H1 (cell line): ENCODE measurements around the gene STK11. TPM values are rescaled to one million over a fixed set of nuclear protein-coding genes. Genes with fewer than 3 reads are reported as not detected.

Experiments used
- CTCF ChIA-PET: fragments of 300-600 bp; sonication (Branson Sonifier 250); formaldehyde crosslinking; loops from one replicate; lab custom pipeline; 2021; ENCODE audit not compliant: partially characterized antibody; lab: Charles Lee
- POLR2A ChIA-PET: fragments of 300-600 bp; sonication (Branson Sonifier 250); formaldehyde crosslinking; loops from one replicate; lab custom pipeline; 2021; ENCODE audit warnings: inconsistent platforms; ENCODE audit not compliant: partially characterized antibody; lab: Charles Lee
- DNase-seq, 2 experiments: peaks; one replicate each; pipeline versions ENCODE4 v3.0.0 to v3.0.0-alpha.2; 2010 to 2022; ENCODE audit warnings: low spot score in 2 of 2, low read depth in 1 of 2, mixed read lengths in 1 of 2
- FAIRE-seq: peaks from 2 replicates; lab custom pipeline; 2011; peaks lifted over from hg19 to GRCh38; lab: Jason Lieb, UNC
- H2AFZ ChIP-seq: 2 replicates; pipeline ENCODE4 v1.8.1; 2012; ENCODE audit warnings: low read length, inconsistent platforms
- H2AK5ac ChIP-seq: 2 replicates; pipeline ENCODE4 v1.6.1; 2013; ENCODE audit warnings: low read depth, low read length
- H2BK120ac ChIP-seq: replicated peaks from 2 replicates; pipeline ENCODE3; 2013; ENCODE audit warnings: low read depth, low read length, inconsistent platforms
- H2BK12ac ChIP-seq: 2 replicates; pipeline ENCODE4 v1.6.1; 2013; ENCODE audit warnings: low read depth, low read length
- H2BK15ac ChIP-seq: 2 replicates; pipeline ENCODE4 v1.6.1; 2013; ENCODE audit warnings: low read length
- H2BK20ac ChIP-seq: 2 replicates; pipeline ENCODE4 v1.6.1; 2013; ENCODE audit warnings: low read length
- H2BK5ac ChIP-seq: 2 replicates; pipeline ENCODE4 v1.6.1; 2013; ENCODE audit warnings: low read depth, low read length
- H3K14ac ChIP-seq: 2 replicates; pipeline ENCODE4 v1.6.1; 2013; ENCODE audit warnings: inconsistent platforms; ENCODE audit not compliant: insufficient read length
- H3K18ac ChIP-seq: 2 replicates; pipeline ENCODE4 v1.6.1; 2013; ENCODE audit warnings: low read length; ENCODE audit errors: extremely low read depth
- H3K23ac ChIP-seq: 2 replicates; pipeline ENCODE4 v1.6.1; 2013; ENCODE audit warnings: inconsistent platforms; ENCODE audit not compliant: insufficient read length
- H3K23me2 ChIP-seq: 2 replicates; pipeline ENCODE4 v1.6.1; 2013; ENCODE audit warnings: low read depth, low read length
- H3K27ac ChIP-seq: 2 replicates; pipeline ENCODE4 v1.6.1; 2011; ENCODE audit warnings: low read depth, low read length, inconsistent platforms
- H3K27me3 ChIP-seq, 4 experiments: replicated peaks in 1 of 4; 1 replicate in 1 of 4; 2 replicates in 3 of 4; pipeline versions ENCODE4 v1.6.1 to v1.8.1; 2011 to 2013; ENCODE audit warnings: low read length in 3 of 4, mild to moderate bottlenecking in 3 of 4, inconsistent platforms in 2 of 4, mixed read lengths in 2 of 4, moderate library complexity in 1 of 4; ENCODE audit not compliant: control insufficient read depth in 3 of 4, insufficient read depth in 3 of 4; ENCODE audit errors: extremely low read depth in 1 of 4
- H3K36me3 ChIP-seq, 4 experiments: 2 replicates each; pipeline versions ENCODE4 v1.6.1 to v1.8.1; 2011 to 2013; ENCODE audit warnings: mild to moderate bottlenecking in 4 of 4, low read length in 3 of 4, moderate library complexity in 2 of 4, control low read depth in 1 of 4, inconsistent platforms in 1 of 4; ENCODE audit not compliant: insufficient read depth in 4 of 4, control insufficient read depth in 2 of 4
- H3K4ac ChIP-seq: replicated peaks from 2 replicates; pipeline ENCODE3; 2013; ENCODE audit warnings: low read length, low read depth, mixed read lengths, inconsistent platforms; ENCODE audit not compliant: insufficient read length
- H3K4me1 ChIP-seq, 4 experiments: replicated peaks in 1 of 4; 1 replicate in 1 of 4; 2 replicates in 3 of 4; pipeline versions ENCODE4 v1.6.1 to v1.8.1; 2011 to 2013; ENCODE audit warnings: low read length in 3 of 4, inconsistent platforms in 2 of 4, mixed read lengths in 1 of 4; ENCODE audit not compliant: insufficient read depth in 4 of 4, control insufficient read depth in 3 of 4
- H3K4me2 ChIP-seq, 2 experiments: 2 replicates each; pipeline versions ENCODE4 v1.6.1 to v1.8.1; 2011 to 2013; ENCODE audit warnings: low read depth in 2 of 2, low read length in 2 of 2, control low read depth in 1 of 2, inconsistent platforms in 1 of 2, mild to moderate bottlenecking in 1 of 2; ENCODE audit not compliant: insufficient read depth in 1 of 2
- H3K4me3 ChIP-seq, 4 experiments: fragments of 200-600, 300-600 bp in 1 of 4; sonication (generic), shearing (Covaris generic), sonication (Bioruptor Twin) in 1 of 4; 2 replicates each; pipeline versions ENCODE4 v1.5.1 to v1.8.1; 2011 to 2016; ENCODE audit warnings: low read length in 4 of 4, low read depth in 3 of 4, control low read depth in 2 of 4, inconsistent platforms in 2 of 4, mild to moderate bottlenecking in 2 of 4, mixed read lengths in 1 of 4, moderate library complexity in 1 of 4; ENCODE audit not compliant: insufficient read depth in 2 of 4; ENCODE audit errors: extremely low read depth in 1 of 4
- H3K56ac ChIP-seq: replicated peaks from 2 replicates; pipeline ENCODE3; 2013; ENCODE audit warnings: low read depth, mild to moderate bottlenecking, mixed read lengths, low read length, inconsistent platforms; ENCODE audit not compliant: insufficient read length
- H3K79me1 ChIP-seq: 2 replicates; pipeline ENCODE4 v1.6.1; 2013; ENCODE audit warnings: low read depth, low read length, control low read depth
- H3K79me2 ChIP-seq, 2 experiments: 2 replicates each; pipeline versions ENCODE4 v1.6.1 to v1.8.1; 2012 to 2013; ENCODE audit warnings: low read length in 2 of 2, mild to moderate bottlenecking in 2 of 2, inconsistent platforms in 1 of 2; ENCODE audit not compliant: insufficient read depth in 2 of 2, control insufficient read depth in 1 of 2
- H3K9ac ChIP-seq, 4 experiments: replicated peaks in 1 of 4; 1 replicate in 1 of 4; 2 replicates in 3 of 4; pipeline versions ENCODE4 v1.6.1 to v1.8.1; 2011 to 2013; ENCODE audit warnings: low read depth in 3 of 4, low read length in 3 of 4, control low read depth in 2 of 4, mild to moderate bottlenecking in 2 of 4, moderate library complexity in 2 of 4, inconsistent platforms in 1 of 4; ENCODE audit errors: extremely low read depth in 1 of 4
- H3K9me3 ChIP-seq, 2 experiments: 2 replicates each; pipeline versions ENCODE4 v1.6.1 to v1.8.1; 2012 to 2013; ENCODE audit warnings: mild to moderate bottlenecking in 2 of 2, moderate library complexity in 2 of 2, control low read depth in 1 of 2, inconsistent platforms in 1 of 2, low read depth in 1 of 2, low read length in 1 of 2, mixed read lengths in 1 of 2; ENCODE audit not compliant: insufficient read depth in 2 of 2
- H4K20me1 ChIP-seq, 2 experiments: replicated peaks in 1 of 2; 2 replicates each; pipeline versions ENCODE3 to v1.8.1; 2011 to 2013; ENCODE audit warnings: inconsistent platforms in 2 of 2, low read length in 2 of 2, mild to moderate bottlenecking in 1 of 2; ENCODE audit not compliant: insufficient read depth in 2 of 2, control insufficient read depth in 1 of 2
- H4K5ac ChIP-seq: 2 replicates; pipeline ENCODE4 v1.6.1; 2013; ENCODE audit warnings: low read length, low read depth, mixed read lengths, inconsistent platforms; ENCODE audit not compliant: insufficient read length
- H4K8ac ChIP-seq: 2 replicates; pipeline ENCODE4 v1.8.0; 2013; ENCODE audit warnings: mild to moderate bottlenecking, moderate library complexity, low read length, inconsistent platforms; ENCODE audit not compliant: insufficient read depth; ENCODE audit errors: extremely low read depth
- H4K91ac ChIP-seq: replicated peaks from 2 replicates; pipeline ENCODE3; 2013; ENCODE audit warnings: low read length, mixed read lengths, inconsistent platforms; ENCODE audit not compliant: insufficient read length
- ATF2 ChIP-seq: IDR thresholded peaks from 2 replicates; pipeline ENCODE4 v1.6.1; 2012; ENCODE audit warnings: low read length, inconsistent platforms
- BRCA1 ChIP-seq: IDR thresholded peaks from 2 replicates; pipeline ENCODE4 v1.6.1; 2012; ENCODE audit warnings: low read depth, low read length, improper control_type of control experiment
- CBX8 ChIP-seq: fragments of 300-800, 300-1000 bp; sonication (generic); IDR thresholded peaks from 2 replicates; pipeline ENCODE4 v1.7.1; 2016; ENCODE audit warnings: low read depth, low read length, borderline replicate concordance
- KDM4A ChIP-seq: IDR thresholded peaks from one replicate; pipeline ENCODE4 v1.7.1; 2012; ENCODE audit warnings: low read depth, mild to moderate bottlenecking, moderate library complexity, low read length, inconsistent platforms; ENCODE audit not compliant: severe bottlenecking
- MAX ChIP-seq: IDR thresholded peaks from 2 replicates; pipeline ENCODE4 v1.6.1; 2012; ENCODE audit warnings: inconsistent platforms
- POLR2AphosphoS5 ChIP-seq: IDR thresholded peaks from 2 replicates; pipeline ENCODE4 v1.6.1; 2011; ENCODE audit warnings: low read depth, low read length
- RBBP5 ChIP-seq: IDR thresholded peaks from 2 replicates; pipeline ENCODE4 v1.7.1; 2012; ENCODE audit warnings: low read depth, mild to moderate bottlenecking, inconsistent platforms, low read length, moderate library complexity, borderline replicate concordance
- RNF2 ChIP-seq: fragments of 200-900, 300-1000 bp; sonication (generic); IDR thresholded peaks from 2 replicates; pipeline ENCODE4 v1.7.1; 2016; ENCODE audit warnings: borderline replicate concordance, low read depth, mild to moderate bottlenecking, antibody characterized with exemption, low read length; ENCODE audit not compliant: poor library complexity, severe bottlenecking; ENCODE audit errors: missing control alignments
- YY1 ChIP-seq: IDR thresholded peaks from 2 replicates; pipeline ENCODE4 v1.6.1; 2011; ENCODE audit warnings: low read depth, mild to moderate bottlenecking, low read length
- WGBS, 2 experiments: shearing (Covaris generic) in 1 of 2; methylation state at CpG; one replicate each; pipeline versions ENCODE4 v1.1.6 to v1.1.7; 2013 to 2015; ENCODE audit warnings: low lambda C conversion rate in 2 of 2, mixed read lengths in 2 of 2, inconsistent platforms in 1 of 2, low coverage in 1 of 2, missing lambda C conversion rate in 1 of 2; ENCODE audit not compliant: insufficient replicate concordance in 2 of 2, insufficient coverage in 1 of 2, insufficient read length in 1 of 2; ENCODE audit errors: extremely low coverage in 1 of 2, missing lambda C conversion rate in 1 of 2; 5-methylcytosine and 5-hydroxymethylcytosine counted together
- polyA plus RNA-seq, 7 experiments: library from polyadenylated mRNA; depleted of rRNA in 3 of 7; stranded (reverse) in 5 of 7; unstranded in 2 of 7; fragments of >200 nt in 5 of 7; fragments of 200-250 nt in 2 of 7; gene quantifications; 1 replicate in 5 of 7; 2 replicates in 1 of 7; 4 replicates in 1 of 7; pipeline versions ENCODE4 v1.2.1 to v1.2.3, GENCODE V29; 2011 to 2013; ENCODE audit warnings: missing spikeins in 2 of 7, mixed read lengths in 2 of 7
- total RNA-seq: library from RNA; stranded (reverse); fragmentation: NEBNext Ultra II Directional; extraction: Animal tissue kit (Norgen Biotek cat#: 25700); gene quantifications from 2 replicates; pipeline ENCODE4 v1.2.1, GENCODE V29; 2021

Gene STK11
- total and polyA plus RNA-seq, 2 of the 8 experiments (the other 6 are each of a cell fraction or from before 2014, with no cell fraction given) = 45.3 to 70.7 TPM

GRCh38 chr19:1225440-1226226 is 20.1 kb downstream of the STK11 start:
- Histone ChIP-seq H4K20me1 (peaks cover 13 to 19% of the 10 kb centered on the region in 2 experiments), H2AK5ac (no peak overlapping the region), H3K4ac (no peak overlapping the region), H3K23me2 (no peaks in the 10 kb centered on the region), H3K79me2 (no peaks in the 10 kb centered on the region), H3K9me3 (no peaks in the 10 kb centered on the region), H4K5ac (no peak overlapping the region), H3K18ac (no peak overlapping the region), H3K9ac (peak overlapping the region in 1 of 4 experiments; percentile 22; a peak in 2 of 7 replicates), H3K23ac (no peak overlapping the region), H2BK120ac (no peak overlapping the region), H3K79me1 (no peaks in the 10 kb centered on the region; the same call in 1 of the 2 replicates), H2AFZ (no peak overlapping the region), H3K14ac (no peak overlapping the region), H3K4me1 (no peaks in the 10 kb centered on the region; a peak in 2 of 7 replicates), H4K8ac (no peak overlapping the region; the same call in 1 of the 2 replicates), H2BK20ac (no peak overlapping the region), H3K27ac (no peak overlapping the region), H2BK15ac (no peak overlapping the region), H3K4me3 (no peak overlapping the region), H3K27me3 (no peaks in the 10 kb centered on the region), H3K36me3 (peaks cover 0 to 70% (median 2%) of the 10 kb centered on the region in 4 experiments; a peak in 4 of 8 replicates), H3K4me2 (no peak overlapping the region), H3K56ac (no peak overlapping the region), H2BK5ac (no peak overlapping the region), H2BK12ac (no peak overlapping the region), H4K91ac (no peak overlapping the region)
- FAIRE-seq (no peak), DNase-seq (peak in 1 of 2 experiments; percentile 43)
- 90% methylated on average over 27 of the region's 29 CpGs; no CpG with 5 or more reads in 1 of the 2 experiments for WGBS, 2 experiments
- ChIA-PET POLR2A (interaction anchor here (0.9 to 1.7 kb wide), 12 partner anchors 8 to 229 kb away, joined by 3 to 6 read pairs (median 4); partner anchors contain the start of genes ATP5F1D, CBARP, CNN2 and GPX4), CTCF (interaction anchor here (0.6 to 2.0 kb wide), 14 partner anchors 8 to 247 kb away, joined by 3 to 14 read pairs (median 3); partner anchors contain the start of gene CBARP)
- TF ChIP-seq CBX8 (no peak), RNF2 (no peak), KDM4A (no peak), YY1 (no peak), MAX (no peak), RBBP5 (no peak), POLR2AphosphoS5 (no peak; the same call in 1 of the 2 replicates), BRCA1 (no peak), ATF2 (no peak)
